Large intestine (tissue), 3 donors: ENCODE measurements around the gene CXADR. TPM values are rescaled to one million over a fixed set of nuclear protein-coding genes. Genes with fewer than 3 reads are reported as not detected.
A peak's percentile ranks its signal among the peaks of the same experiment; 100 is the strongest.
"Not testable (repeated sequence)": the region's sequence is repeated elsewhere in the genome, so short reads cannot be mapped to it uniquely, and the experiment has no call there.

Source experiments
- DNase-seq, 2 donors: peaks; one replicate each; pipeline versions ENCODE4 v3.0.0 to v3.0.0-alpha.2; 2013
- H3K27ac ChIP-seq: one replicate; pipeline ENCODE4 v1.5.1; 2013; ENCODE audit warnings: low read length
- H3K27me3 ChIP-seq: 2 replicates; pipeline ENCODE4 v1.6.1; 2013; ENCODE audit warnings: low read length; ENCODE audit not compliant: control insufficient read depth, insufficient read depth
- H3K36me3 ChIP-seq: 2 replicates; pipeline ENCODE4 v1.6.1; 2013; ENCODE audit warnings: low read length; ENCODE audit not compliant: control insufficient read depth, insufficient read depth
- H3K4me1 ChIP-seq: one replicate; pipeline ENCODE4 v1.6.1; 2013; ENCODE audit warnings: low read length; ENCODE audit not compliant: control insufficient read depth, insufficient read depth
- H3K4me3 ChIP-seq: one replicate; pipeline ENCODE4 v1.5.1; 2013; ENCODE audit warnings: low read length
- H3K9me3 ChIP-seq: one replicate; pipeline ENCODE4 v1.6.1; 2013; ENCODE audit warnings: mild to moderate bottlenecking, low read depth, low read length, moderate library complexity; ENCODE audit not compliant: control insufficient read depth
- WGBS: methylation state at CpG from one replicate; pipeline ENCODE4 v1.1.5; 2013; ENCODE audit warnings: low lambda C conversion rate; ENCODE audit not compliant: insufficient coverage; 5-methylcytosine and 5-hydroxymethylcytosine counted together
- polyA plus RNA-seq: library from polyadenylated mRNA; unstranded; fragments of 120-200 nt; gene quantifications from one replicate; pipeline ENCODE4 v1.2.1, GENCODE V29; 2013

CXADR gene
- polyA plus RNA-seq, 1 donor = 56.5 TPM

DNA sequence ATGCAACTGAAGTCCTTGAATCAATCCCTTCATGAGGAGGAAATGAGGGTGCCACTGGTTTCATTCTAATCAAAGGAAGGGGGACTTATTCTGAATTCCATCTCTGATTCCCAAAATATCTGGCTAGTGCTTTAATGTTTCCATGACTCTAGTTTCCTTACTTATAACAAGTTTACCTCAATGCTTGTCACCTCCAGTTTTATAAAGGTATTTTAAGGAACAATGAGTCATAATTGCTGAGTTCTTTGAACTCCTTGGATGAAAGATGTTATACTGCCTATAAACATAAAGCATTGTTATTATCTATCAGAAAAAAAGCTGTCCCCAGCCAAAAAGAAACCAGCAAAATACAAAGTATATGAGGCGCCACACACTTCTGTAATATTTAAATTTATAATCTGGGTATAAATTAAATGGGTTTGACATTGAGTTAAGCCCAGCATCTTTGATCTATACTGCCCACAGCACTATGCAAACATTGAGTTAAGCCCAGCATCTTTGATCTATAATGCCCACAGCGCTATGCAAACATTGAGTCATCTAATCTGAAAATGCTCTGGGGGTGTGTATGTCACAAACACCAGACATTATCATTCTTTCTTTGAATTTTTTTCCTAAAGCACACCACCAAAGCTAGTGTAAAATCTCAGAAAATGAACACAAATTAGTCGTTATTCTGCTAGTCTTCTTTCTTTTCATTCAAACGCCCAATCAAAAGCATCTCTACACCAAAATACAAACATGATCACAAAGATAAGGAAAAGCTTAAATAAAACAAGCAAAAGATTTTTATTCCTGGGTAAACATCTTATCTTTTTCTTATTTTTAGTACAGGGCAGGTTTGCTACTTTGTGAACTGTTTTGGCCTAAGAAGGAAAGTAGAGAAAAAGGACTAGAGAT is 11.5 kb upstream of the CXADR start:
- H3K4me1 ChIP-seq = no peaks in the 10 kb centered on the region
- 40% methylated on average over 3 of the region's 4 CpGs for WGBS
- no peak overlapping the region for H3K4me3 ChIP-seq
- H3K27me3 ChIP-seq = no peaks in the 10 kb centered on the region
- DNase-seq = peak in 1 of 2 donors; percentile 69
- peak overlapping the region; percentile 37 for H3K27ac ChIP-seq
- H3K36me3 ChIP-seq = no peaks in the 10 kb centered on the region
- peaks cover 5% of the 10 kb centered on the region for H3K9me3 ChIP-seq

DNA sequence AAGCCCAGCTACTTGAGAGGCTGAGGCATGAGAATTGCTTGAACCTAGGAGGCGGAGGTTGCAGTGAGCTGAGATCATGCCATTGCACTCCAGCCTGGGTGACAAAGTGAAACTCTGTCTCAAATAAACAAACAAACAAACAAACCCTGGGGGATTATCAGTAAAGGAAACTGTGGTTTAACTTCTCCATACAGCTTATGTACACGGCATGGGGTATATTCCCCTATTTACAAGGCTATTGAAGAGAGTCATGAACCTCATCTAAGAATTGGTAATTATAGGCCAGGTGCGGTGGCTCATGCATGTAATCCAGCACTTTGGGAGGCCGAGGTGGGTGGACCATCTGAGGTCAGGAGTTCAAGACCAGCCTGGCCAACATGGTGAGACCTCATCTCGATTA is 9.9 kb upstream of the CXADR start:
- H3K4me3 ChIP-seq, H3K9me3 ChIP-seq, H3K27ac ChIP-seq, H3K4me1 ChIP-seq, H3K36me3 ChIP-seq, DNase-seq, H3K27me3 ChIP-seq: not testable (repeated sequence)
- WGBS = no CpG with 5 or more reads among the region's 5 CpGs

DNA sequence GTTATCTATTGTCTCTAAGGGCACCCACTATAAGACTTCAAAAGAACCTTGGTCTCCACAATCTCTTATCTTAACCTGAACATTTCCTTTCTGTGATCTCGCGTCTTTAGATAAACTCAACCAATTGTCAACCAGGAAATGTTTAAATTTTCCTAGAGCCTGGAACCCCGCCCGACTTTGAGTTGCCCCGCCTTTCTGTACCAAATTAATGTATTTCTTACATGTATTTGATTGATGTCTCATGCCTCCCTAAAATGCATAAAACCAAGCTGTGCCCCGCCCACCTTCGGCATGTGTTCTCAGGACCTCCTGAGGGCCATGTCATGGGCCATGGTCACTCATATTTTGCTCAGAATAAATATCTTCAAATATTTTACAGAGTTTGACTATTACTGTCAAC is 5.9 kb upstream of the CXADR start:
- H3K36me3 ChIP-seq = no peaks in the 10 kb centered on the region
- peaks cover 11% of the 10 kb centered on the region for H3K9me3 ChIP-seq
- H3K27me3 ChIP-seq = no peaks in the 10 kb centered on the region
- no peaks in the 10 kb centered on the region for H3K4me1 ChIP-seq
- no peak overlapping the region for H3K27ac ChIP-seq
- no peak overlapping the region for H3K4me3 ChIP-seq
- WGBS = 38% methylated on average over 3 of the region's 7 CpGs
- DNase-seq = no peak

DNA sequence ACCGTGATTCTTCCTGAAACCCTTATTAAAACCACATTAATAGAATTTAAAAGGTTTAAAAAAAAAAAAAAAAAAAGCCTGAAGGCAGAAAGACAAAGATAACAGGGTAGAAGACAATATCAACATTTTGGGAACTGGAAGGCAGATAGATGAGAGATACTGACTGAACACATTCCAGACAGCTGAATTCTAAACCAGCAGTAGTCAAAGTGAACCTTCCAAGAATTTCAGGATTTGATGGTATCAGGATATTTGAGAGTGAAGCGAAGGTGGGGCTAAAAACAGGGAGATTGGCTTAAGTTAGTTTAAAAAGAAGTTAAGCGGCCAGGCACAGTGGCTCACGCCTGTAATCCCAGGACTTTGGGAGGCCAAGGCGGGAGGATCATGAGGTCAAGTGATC is 5.3 kb upstream of the CXADR start:
- no peak for DNase-seq
- Histone ChIP-seq H3K27me3 (peaks cover 2% of the 10 kb centered on the region), H3K27ac (no peak overlapping the region), H3K36me3 (no peaks in the 10 kb centered on the region), H3K4me3 (no peak overlapping the region), H3K9me3 (peaks cover 11% of the 10 kb centered on the region), H3K4me1 (no peaks in the 10 kb centered on the region)
- 100% methylated on average over 1 of the region's 5 CpGs for WGBS

DNA sequence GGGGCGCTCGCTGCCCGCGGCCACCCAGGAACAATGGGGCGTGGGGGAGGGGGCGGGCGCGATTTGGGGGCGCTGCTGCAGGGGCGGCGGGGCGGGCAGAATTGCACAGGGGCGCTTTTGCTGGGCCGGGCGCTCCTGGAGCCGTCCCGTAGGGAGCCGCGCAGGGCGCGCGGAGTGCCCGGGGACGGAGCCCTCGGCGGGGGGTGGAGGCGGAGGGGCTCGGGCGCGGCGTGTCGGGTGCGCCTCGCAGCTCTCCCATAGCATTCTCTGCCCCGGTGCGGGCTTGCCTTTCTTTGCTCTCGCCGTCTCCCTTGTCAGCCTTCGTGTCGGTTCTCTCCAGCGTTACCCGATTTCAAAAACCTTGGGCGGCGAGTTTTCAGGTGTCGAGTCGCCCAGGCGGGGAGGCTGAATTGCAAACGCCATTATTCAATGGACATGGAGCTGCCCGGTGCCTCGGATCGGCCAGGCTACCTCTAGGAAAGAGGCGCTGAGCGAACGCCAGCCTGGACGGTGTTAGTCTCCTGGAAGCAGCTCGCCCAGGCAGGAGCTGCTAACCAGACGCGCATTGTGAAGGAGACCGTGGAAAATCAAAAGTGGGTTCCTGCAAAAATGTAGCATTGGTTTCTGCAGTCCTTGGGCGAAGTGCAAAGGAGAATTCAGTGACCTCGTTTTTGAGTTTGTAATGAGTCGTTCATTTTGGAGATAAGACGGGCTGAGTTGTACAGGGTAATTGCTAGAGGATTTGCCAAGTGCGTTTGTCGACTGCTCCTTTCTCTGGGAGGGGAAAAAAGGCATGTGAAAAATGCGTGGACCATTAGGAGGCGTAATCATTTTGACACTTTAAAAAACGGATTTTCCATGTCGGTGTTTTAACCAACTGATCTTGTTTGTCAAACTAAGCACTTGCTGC is 626 bp downstream of the CXADR start:
- peak overlapping the region; percentile 88 for H3K27ac ChIP-seq
- no peaks in the 10 kb centered on the region for H3K36me3 ChIP-seq
- peaks cover 2% of the 10 kb centered on the region for H3K27me3 ChIP-seq
- WGBS = 0% methylated on average over 2 of the region's 69 CpGs
- H3K4me1 ChIP-seq = peaks cover 2% of the 10 kb centered on the region
- peaks cover 5% of the 10 kb centered on the region for H3K9me3 ChIP-seq
- peak; percentile 23 to 79 for DNase-seq
- H3K4me3 ChIP-seq = peak overlapping the region; percentile 86

DNA sequence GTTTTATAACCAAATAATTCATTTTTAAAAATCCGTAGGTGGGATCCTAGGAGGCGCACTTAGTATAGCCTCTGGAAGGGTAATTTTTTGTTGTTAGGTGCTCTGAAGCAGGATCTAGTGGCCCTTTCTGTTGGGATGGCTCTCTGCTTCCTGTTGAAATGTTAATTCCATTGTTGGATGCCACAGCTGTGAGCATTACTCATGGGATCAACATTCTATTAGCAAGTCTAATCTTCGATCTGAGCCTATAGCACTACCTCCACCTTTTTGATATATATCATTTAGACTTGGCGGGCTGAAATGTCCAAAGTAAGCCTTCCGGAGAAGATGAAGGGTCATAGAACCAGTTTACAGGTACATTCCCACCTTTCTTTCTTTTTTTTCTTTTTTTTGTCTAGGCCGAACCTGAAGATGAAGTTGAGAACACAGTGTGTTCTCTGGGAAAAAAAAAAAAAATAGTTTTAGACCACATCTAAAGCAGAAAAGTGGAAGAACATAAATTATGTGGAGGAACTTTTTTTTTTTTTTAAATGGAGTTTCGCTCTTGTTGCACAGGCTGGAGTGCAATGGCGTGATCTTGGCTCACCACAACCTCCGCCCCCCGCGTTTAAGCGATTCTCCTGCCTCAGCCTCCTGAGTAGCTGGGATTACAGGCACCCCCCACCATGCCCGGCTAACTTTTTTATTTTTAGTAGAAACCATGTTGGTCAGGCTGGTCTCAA is 1.4 kb downstream of the CXADR start:
- Histone ChIP-seq H3K9me3 (peaks cover 5% of the 10 kb centered on the region), H3K4me1 (peaks cover 2% of the 10 kb centered on the region), H3K27me3 (peaks cover 2% of the 10 kb centered on the region), H3K36me3 (no peaks in the 10 kb centered on the region), H3K4me3 (peak overlapping the region; percentile 86), H3K27ac (peak overlapping the region; percentile 88)
- peak in 1 of 2 donors; percentile 50 for DNase-seq
- WGBS = no CpG with 5 or more reads among the region's 13 CpGs

DNA sequence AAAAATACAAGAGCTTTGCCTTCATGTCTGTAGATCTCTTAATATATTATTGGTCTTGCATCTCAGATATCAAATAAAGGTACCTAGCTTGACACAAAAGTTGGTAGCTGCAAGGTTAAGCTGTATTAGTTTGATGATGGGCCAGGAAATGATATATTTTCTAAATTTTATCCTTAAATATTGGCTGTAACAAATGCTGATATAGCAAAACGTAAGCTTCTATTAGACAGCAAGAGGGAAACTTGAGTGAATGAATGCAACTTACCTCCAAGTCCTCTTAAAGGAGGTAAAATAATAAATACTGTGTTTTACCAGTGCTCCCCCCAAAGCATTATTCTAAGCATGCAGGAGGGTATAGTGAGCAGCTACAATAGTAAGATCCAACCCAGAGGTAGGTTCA is 4.2 kb downstream of the CXADR start:
- not testable (repeated sequence) for H3K27me3 ChIP-seq, DNase-seq, H3K9me3 ChIP-seq, H3K27ac ChIP-seq, H3K36me3 ChIP-seq, H3K4me3 ChIP-seq, H3K4me1 ChIP-seq
- 100% methylated on average over 1 of the region's 1 CpG for WGBS

DNA sequence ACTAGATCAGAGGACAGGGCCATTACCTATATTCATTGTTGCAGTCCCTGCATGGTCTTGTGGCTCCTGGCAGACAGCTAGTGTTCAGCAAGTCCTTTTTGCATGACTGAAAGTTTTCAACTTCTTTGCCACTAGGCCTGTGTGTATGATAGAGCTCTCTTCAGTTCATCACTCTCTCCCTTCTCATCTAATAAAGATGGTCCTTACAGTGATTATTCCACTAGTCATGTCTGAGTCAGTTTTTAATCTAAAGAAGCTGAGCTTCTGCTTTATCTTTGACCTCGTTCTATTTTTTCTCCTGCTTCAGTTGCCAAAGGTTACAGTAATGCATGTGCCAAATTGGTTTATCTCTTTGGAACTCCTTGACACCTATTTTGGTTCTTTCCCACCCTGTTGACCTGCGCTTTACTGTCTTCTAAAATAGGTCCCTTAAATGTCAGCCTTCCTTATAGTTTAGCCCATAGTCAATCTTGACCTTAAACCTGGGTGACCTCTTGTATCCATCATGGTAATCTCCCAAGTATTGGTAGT is 6.4 kb downstream of the CXADR start:
- 50% methylated on average over 2 of the region's 2 CpGs for WGBS
- H3K36me3 ChIP-seq = peaks cover 4% of the 10 kb centered on the region
- DNase-seq = no peak

DNA sequence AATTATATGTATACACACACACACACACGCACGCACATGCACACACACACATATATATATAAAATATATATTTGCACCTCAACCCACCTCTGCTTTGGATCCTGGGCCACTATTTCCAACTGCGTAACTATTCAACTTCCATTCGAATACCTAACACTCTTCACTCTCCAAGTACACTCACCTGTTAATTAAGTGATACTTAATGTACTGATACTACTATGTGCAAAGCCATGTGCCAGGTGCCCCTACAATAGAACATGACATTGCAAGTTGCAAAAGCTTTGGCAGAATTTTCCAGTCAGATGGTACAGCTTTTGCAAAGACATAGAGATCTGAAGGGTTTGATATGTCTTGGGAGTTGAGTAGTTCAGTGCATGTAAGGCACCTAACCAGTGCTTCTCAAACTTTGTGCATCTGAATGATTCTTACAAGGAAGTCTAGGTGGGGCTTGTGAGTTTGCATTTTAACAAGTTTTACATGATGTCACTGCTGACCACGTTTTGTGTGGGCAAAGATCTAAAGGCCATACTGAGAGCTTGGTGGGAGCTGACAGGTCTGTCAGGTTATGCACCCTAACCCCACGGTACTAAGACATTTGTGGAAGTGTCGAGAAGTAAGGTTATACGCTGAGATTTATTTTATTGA is 7.2 kb downstream of the CXADR start:
- H3K9me3 ChIP-seq = no peaks in the 10 kb centered on the region
- H3K4me1 ChIP-seq = peaks cover 15% of the 10 kb centered on the region
- DNase-seq = no peak
- peaks cover 4% of the 10 kb centered on the region for H3K36me3 ChIP-seq
- H3K27me3 ChIP-seq = no peaks in the 10 kb centered on the region
- 93% methylated on average over 3 of the region's 8 CpGs for WGBS
- no peak overlapping the region for H3K4me3 ChIP-seq
- H3K27ac ChIP-seq = no peak overlapping the region

More for the DNA sequence above, 6.4 kb downstream of the CXADR start:
- Histone ChIP-seq H3K4me3 (no peak overlapping the region), H3K27me3 (no peaks in the 10 kb centered on the region), H3K27ac (no peak overlapping the region), H3K9me3 (no peaks in the 10 kb centered on the region), H3K4me1 (peaks cover 17% of the 10 kb centered on the region)
